Putamen (tissue), 1 donor: Measurements from ENCODE around the gene ARL6IP6.

Experiments
- DNase-seq: peaks from one replicate; pipeline ENCODE4 v3.0.0-alpha.2; 2016; ENCODE audit warnings: low spot score

ARL6IP6 gene

GRCh38 chr2:152718076-152718908 lies at the start of gene ARL6IP6:
Gene ARL6IP6, plus strand, starts transcription at chr2:152718620. Its CDS starts 5 bp downstream, at chr2:152718625.
- DNase-seq: peak; percentile 94

- DNase-seq: no peak
Observed at GRCh38 chr2:152674334-152674733, 44.1 kb upstream of the ARL6IP6 start.

GRCh38 chr2:152676461-152676860 lies 42.0 kb upstream of the ARL6IP6 start:
- no peak for DNase-seq

DNA sequence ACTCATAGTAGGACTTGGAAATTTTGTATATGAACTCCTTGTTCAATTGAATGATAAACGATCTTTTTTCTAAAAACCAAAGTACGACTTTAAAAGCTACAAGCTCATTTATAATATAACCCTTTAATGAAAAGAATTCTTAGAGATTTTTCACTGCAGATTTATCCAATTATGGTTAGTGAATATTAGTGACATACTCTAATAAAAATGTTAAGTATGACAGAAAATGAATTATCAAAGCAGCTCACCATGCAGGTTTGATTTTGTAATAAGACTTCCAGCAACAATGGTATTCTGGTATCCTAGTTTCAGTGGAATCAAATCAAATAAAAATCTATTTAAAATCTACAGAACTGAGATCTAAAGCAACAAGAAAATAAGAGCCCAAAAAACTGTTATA lies 39.6 kb upstream of the ARL6IP6 start:
- DNase-seq: no peak

GRCh38 chr2:152682663-152683062 lies 35.8 kb upstream of the ARL6IP6 start:
- DNase-seq: no peak

DNA sequence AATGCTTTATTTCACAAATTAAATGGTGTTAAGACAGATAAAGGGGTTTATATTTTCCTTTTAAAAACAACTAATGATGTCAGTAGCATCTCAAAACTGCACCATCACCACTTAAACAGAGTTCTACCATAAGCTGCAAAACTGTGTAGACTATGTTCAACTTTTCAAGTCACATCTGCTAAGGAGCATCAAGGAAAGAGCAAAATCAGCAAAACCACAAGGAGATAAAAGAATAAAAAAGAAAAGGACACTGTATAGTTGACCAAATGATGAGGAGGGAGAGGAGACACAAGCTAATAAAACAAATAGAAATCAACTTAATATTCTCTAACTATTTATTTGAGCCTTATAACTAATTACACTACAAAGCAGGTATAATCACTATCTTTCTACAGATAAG lies 35.0 kb upstream of the ARL6IP6 start:
- no peak for DNase-seq

DNA sequence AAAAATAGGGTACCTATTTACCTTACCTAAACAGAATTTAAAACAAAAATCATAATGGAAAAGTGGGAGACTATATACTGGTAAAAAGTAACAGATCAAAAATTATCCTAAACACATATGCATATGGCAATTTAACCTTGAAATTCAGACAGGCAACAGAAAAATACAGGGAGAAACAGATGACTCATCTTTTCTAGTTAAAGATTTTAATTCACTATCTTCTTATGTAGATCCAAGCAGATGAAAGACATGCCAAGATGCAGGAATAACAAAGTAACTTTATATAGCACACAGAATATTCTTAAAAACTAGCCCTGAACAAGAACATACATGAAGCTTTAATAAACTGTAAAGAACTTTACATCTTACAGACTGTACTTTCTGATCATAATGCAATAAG lies 32.1 kb upstream of the ARL6IP6 start:
- DNase-seq: no peak

DNA sequence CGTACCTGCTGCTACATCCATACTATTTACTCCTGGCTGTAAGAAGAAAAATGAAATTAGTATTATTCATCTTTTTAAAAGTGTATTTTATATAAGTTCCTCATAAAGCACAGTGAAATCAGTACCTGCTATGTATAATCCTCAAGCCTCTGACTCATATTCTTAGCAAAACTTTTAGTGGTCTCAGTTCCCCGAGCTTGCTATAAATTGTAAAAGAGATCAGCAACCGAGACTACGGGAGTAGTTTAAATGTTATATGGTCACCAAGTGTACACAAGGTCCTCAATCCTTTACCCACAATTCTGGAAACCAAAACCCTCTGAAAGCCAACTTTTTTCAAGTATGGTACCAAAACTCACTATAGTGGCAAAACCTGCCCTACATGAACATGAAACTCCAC lies 25.4 kb upstream of the ARL6IP6 start:
- DNase-seq: no peak

- no peak for DNase-seq
Observed at GRCh38 chr2:152694161-152694661, 24.2 kb upstream of the ARL6IP6 start.

GRCh38 chr2:152695763-152696162 lies 22.7 kb upstream of the ARL6IP6 start:
- DNase-seq: no peak

DNA sequence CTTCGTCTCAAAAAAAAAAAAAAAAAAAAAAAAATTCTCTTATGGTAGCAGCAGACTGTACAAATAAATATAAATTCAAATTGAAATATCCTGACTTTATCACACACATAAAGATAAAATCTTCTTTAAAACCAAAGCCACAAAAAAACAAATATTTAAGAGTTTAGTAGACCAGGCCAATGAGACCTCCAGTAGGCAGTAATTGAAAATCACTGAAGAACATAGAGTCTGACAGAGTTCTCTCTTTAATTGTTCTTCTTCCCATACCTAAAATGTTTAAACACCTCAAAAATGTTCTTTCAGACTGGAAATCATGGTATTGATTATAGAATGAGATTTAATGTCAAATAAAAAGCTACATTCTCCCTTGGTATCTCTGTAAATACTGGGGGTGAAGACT lies 21.9 kb upstream of the ARL6IP6 start:
- DNase-seq: no peak

DNA sequence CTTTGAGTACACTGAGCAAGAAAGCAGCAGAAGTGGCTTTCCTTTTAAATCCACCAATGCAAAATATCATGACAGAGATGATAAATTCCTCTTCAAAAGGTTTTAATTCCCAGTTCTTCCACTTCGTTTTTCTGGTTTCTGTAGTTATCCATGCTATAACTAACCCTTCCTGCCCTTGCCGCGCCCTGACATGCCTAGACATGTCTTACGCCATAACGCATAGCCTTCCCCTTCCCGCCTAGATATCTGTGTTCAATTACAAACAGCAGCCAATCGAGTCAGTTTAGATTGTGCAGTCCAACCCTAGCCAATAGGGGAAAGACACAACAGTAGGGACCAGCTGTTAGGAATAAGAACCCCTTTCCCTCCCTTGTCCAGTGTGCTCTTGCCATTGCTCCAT lies 17.2 kb upstream of the ARL6IP6 start:
- no peak for DNase-seq

- no peak for DNase-seq
Observed at GRCh38 chr2:152706477-152707021, 11.9 kb upstream of the ARL6IP6 start.

DNA sequence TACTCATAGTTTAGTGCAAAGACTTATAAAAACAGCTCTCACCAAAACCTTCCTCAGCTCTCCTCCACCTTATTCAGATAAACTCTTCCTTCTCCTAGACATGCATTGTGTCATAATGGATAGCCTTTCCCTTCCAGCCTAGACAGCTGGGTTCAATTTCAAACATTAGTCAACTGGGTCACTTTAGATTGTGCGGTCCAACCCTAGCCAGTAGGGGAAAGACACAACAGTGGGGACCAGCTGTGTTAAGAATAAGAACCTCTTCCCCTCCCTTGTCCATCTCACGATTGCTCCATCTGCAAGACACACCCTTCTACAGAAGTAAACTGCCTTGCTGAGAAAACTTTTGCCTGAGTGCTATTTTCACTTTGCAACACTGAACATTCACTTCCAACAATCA lies 9.7 kb upstream of the ARL6IP6 start:
- no peak for DNase-seq

- DNase-seq: no peak
Observed at GRCh38 chr2:152710713-152711112, 7.7 kb upstream of the ARL6IP6 start.

DNA sequence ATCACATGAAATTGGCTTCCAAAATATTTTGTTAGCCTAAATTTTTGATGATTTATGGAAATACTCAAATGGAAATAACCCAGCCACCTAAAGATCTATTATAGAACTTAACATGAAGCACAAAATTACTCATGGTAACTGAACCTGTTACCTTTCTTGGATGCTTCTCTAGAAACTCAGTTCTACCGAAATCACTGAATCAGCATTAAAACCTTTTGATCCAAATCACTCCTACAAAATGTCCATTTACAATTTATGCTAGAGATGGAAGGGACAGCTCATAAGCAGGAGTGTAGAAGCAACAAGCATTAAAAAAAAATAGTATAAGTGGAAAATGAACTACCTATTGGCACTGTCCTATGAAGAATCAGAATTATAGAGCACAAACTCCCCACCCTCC lies 3.3 kb upstream of the ARL6IP6 start:
- DNase-seq: no peak

GRCh38 chr2:152715854-152716428 lies 2.5 kb upstream of the ARL6IP6 start:
- no peak for DNase-seq

- DNase-seq: peak; percentile 20
Observed at GRCh38 chr2:152716805-152717227, 1.6 kb upstream of the ARL6IP6 start.

GRCh38 chr2:152717228-152718075 lies 968 bp upstream of the ARL6IP6 start, which contains the start of gene PRPF40A:
Gene PRPF40A, minus strand, starts transcription at chr2:152717461. Its CDS starts 22 bp downstream, at chr2:152717439.
- peak; percentile 99 for DNase-seq

DNA sequence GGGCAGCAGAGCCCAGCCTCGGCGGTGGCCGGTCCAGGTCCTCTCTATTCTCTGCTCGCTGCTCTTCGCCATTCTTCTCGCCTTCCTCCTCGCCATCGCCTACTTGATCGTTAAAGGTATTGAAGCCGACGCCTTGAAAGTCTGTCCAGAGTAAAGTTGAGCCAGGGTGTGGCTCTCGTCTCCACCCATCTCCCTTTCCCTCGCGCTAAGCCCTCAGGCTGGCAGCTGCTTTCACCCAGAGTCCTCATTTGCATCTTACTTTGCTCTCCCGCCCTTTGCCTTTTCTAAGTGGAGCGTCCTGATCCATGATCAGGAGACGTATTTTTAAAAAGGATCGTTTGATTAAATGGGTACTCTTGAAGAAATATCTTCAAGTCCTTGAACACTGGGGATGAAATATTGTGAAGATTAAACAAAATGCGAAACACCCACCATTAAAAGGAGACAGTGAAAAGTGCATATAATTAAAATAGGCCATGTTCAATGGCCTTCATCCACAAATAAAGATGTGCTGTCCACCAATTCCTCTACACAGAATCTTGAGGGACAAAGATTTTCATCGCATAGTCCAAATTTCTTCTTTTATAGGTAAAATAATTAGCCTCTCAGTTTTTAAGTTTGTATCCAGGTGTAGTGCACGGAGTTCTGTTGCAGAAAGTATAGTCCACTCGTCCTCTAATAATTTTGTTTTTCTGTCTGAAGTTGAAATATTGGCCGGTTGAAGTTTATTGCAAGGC lies 657 bp downstream of the ARL6IP6 start:
- DNase-seq: peak; percentile 6

DNA sequence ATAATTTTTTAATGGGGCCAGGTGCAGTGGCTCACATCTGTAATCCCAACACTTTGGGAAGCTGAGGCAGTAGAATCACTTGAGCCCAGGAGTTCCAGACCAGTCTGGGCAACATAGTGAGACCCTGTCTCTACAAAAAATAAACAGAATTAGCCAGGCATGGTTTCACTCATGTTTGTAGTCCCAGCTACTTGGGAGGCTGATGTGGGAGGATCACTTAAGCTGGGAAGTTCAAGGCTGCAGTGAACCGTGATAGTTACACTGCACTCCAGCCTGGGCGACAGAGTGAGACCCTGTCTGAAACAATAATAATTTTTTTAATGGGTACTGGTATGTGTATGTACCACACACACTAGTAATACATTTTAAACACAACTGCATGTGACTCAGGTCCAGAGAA lies 2.4 kb downstream of the ARL6IP6 start:
- no peak for DNase-seq
